ENCODE results near the gene C10orf71. TPM values are rescaled to one million over a fixed set of nuclear protein-coding genes. Genes with fewer than 3 reads are reported as not detected.

The C10orf71 gene
- total RNA-seq, 1 experiment from 2014 or later: not detected

- DNase-seq (ENCODE audit: low read depth, low spot score) (no peak), ATAC-seq (no peak)
- BruUV-seq (replicated peaks): no TSS peak
- H4K20me1 ChIP-seq (ENCODE audit: insufficient read depth): no peaks in the 10 kb centered on the region
- POLR2A ChIA-PET: no interaction called here
- CTCF ChIA-PET: no interaction called here
- TF ChIP-seq SRF (IDR thresholded peaks at IDR 0.05; ENCODE audit: low read depth) (no peak), TCF7L2 (IDR thresholded peaks at IDR 0.05; ENCODE audit: borderline replicate concordance, extremely low read depth, insufficient read depth, insufficient read length) (no peak), YY1 (IDR thresholded peaks at IDR 0.05; ENCODE audit: extremely low read depth, insufficient replicate concordance, low read depth, low read length) (no peak), EGR1 (IDR thresholded peaks at IDR 0.05; ENCODE audit: low read depth) (no peak), CEBPB (IDR thresholded peaks at IDR 0.05; ENCODE audit: low read depth) (no peak), SP1 (IDR thresholded peaks at IDR 0.05; ENCODE audit: low read depth) (no peak), REST (IDR thresholded peaks at IDR 0.05; ENCODE audit: low read depth) (no peak), MAX (IDR thresholded peaks at IDR 0.05) (no peak), EZH2phosphoT487 (IDR thresholded peaks at IDR 0.05; ENCODE audit: borderline replicate concordance) (no peak), POLR2A (IDR thresholded peaks at IDR 0.05; ENCODE audit: borderline replicate concordance, extremely low read depth, insufficient read depth, insufficient read length) (no peak), EZH2 (IDR thresholded peaks at IDR 0.05) (no peak), CBX3 (IDR thresholded peaks at IDR 0.05; ENCODE audit: low read depth) (no peak), FOSL1 (IDR thresholded peaks at IDR 0.05; ENCODE audit: low read depth) (no peak)
- TF ChIP-seq, protein P1, sequence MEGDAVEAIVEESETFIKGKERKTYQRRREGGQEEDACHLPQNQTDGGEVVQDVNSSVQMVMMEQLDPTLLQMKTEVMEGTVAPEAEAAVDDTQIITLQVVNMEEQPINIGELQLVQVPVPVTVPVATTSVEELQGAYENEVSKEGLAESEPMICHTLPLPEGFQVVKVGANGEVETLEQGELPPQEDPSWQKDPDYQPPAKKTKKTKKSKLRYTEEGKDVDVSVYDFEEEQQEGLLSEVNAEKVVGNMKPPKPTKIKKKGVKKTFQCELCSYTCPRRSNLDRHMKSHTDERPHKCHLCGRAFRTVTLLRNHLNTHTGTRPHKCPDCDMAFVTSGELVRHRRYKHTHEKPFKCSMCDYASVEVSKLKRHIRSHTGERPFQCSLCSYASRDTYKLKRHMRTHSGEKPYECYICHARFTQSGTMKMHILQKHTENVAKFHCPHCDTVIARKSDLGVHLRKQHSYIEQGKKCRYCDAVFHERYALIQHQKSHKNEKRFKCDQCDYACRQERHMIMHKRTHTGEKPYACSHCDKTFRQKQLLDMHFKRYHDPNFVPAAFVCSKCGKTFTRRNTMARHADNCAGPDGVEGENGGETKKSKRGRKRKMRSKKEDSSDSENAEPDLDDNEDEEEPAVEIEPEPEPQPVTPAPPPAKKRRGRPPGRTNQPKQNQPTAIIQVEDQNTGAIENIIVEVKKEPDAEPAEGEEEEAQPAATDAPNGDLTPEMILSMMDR (IDR thresholded peaks at IDR 0.05 in 2 of 3, conservative IDR thresholded peaks at IDR 0.05 in 1 of 3; ENCODE audit: borderline replicate concordance in 1 of 3, insufficient read depth in 1 of 3, low read depth in 2 of 3, low read length in 2 of 3): no peak
- no peak overlapping the region for H3K27ac ChIP-seq (ENCODE audit: low read depth, low read length)
- H3K79me2 ChIP-seq (ENCODE audit: insufficient read depth, low read length): no peaks in the 10 kb centered on the region
- RAD21 ChIA-PET (ENCODE audit: low non-redundant PET in 1 of 2, low total read pairs in 2 of 2, uncharacterized antibody in 2 of 2, unreplicated experiment in 2 of 2): no interaction called here
- intact Hi-C loops (cut with micrococcal nuclease): no loop called here
- no peak overlapping the region for H3K4me2 ChIP-seq (ENCODE audit: low read length)
- no peaks in the 10 kb centered on the region for H3K36me3 ChIP-seq (ENCODE audit: control insufficient read depth in 1 of 2, insufficient read depth in 2 of 2, low read length in 2 of 2)
- H3K27me3 ChIP-seq (ENCODE audit: insufficient read depth, low read length): 0 out of 2 replicates have a peak, but pooled peaks cover 8% of the 10 kb centered on the region
- no peaks in the 10 kb centered on the region for H3K9me3 ChIP-seq (ENCODE audit: control insufficient read depth in 1 of 2, insufficient read depth in 1 of 2, low read depth in 1 of 2, low read length in 2 of 2)
- H3K4me1 ChIP-seq (ENCODE audit: control insufficient read depth in 1 of 2, insufficient read depth in 2 of 2, low read length in 2 of 2): no peaks in the 10 kb centered on the region; a peak in 1 of 4 replicates
- H3K4me3 ChIP-seq (replicated peaks in 1 of 2; ENCODE audit: low read depth in 1 of 2, low read length in 2 of 2): no peak overlapping the region
- no peak overlapping the region for H2AFZ ChIP-seq (ENCODE audit: low read depth, low read length, poor library complexity, severe bottlenecking)
- no peaks in the 10 kb centered on the region for H3K9me2 ChIP-seq (ENCODE audit: insufficient read depth)
- H3K9ac ChIP-seq (ENCODE audit: low read length): no peak overlapping the region
These were observed 63.0 kb downstream of the C10orf71 start for GRCh38 chr10:49361735-49362568.

All from HCT116 (cell line).